PC-3 (cell line): ENCODE results near the gene MYL10.

Experiments
- EZH2 ChIP-seq: fragments of 300-600 bp; sonication (generic); IDR thresholded peaks from one replicate; pipeline ENCODE4 v1.6.1; 2017; ENCODE audit warnings: antibody characterized with exemption, mild to moderate bottlenecking, low read length; ENCODE audit not compliant: unreplicated experiment
- EZH2phosphoT487 ChIP-seq: fragments of 300-600 bp; sonication (generic); IDR thresholded peaks from 2 replicates; pipeline ENCODE4 v1.6.1; 2018; ENCODE audit warnings: mild to moderate bottlenecking, antibody characterized with exemption, low read length, borderline replicate concordance
- TF ChIP-seq, protein P1 (sequence below): fragments of 300-600 bp; sonication (generic); conservative IDR thresholded peaks from 2 replicates; pipeline ENCODE4 v1.5.1; 2017; ENCODE audit warnings: antibody characterized with exemption, low read depth, mild to moderate bottlenecking, low read length

DNA sequence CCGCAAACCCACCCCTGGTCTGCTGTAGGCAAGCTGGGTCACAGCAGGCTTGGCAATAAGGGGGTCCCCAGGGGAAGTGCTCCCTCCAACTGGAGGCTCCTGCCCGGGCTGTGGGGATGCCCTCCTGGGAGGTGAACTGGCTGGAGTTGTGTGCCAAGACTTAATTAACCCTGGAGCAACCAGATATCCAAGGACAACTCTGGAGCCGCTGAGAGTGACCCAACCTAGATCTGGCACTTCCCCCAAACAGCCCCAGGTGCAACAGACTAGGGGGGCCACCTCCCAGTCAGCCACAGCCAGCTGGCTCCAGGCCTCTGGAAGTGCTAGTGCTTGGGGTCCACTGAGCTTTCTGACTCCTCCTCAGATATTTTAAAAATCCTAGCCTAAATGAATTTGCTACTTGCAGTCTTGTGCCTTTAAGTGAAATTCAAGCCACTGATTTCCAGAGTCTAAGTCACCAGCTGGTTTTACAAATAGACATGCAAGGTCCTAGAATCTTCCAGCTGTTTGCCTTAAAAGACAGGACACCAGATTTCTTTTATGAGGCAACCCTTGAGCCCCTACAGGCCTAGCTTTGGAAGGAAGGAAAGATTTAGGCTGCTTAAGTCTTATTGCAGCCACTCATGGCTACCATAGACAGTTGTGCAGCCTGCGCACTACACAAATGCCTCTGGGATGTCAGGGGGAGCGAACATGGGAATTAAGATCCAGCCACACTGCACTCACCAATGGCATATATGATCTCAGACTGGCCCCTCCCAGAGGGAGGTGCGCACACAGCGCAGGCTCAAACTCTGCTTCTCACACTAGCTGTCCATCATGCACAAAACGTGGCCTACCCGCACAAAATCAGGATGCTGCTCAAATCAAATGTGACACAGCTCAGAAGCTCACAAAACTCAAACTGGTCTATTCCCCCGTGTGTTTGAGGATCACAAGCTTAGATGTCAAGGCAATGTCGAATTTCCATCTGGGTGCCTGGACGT is 42.6 kb upstream of the MYL10 start:
- TF ChIP-seq, protein P1, sequence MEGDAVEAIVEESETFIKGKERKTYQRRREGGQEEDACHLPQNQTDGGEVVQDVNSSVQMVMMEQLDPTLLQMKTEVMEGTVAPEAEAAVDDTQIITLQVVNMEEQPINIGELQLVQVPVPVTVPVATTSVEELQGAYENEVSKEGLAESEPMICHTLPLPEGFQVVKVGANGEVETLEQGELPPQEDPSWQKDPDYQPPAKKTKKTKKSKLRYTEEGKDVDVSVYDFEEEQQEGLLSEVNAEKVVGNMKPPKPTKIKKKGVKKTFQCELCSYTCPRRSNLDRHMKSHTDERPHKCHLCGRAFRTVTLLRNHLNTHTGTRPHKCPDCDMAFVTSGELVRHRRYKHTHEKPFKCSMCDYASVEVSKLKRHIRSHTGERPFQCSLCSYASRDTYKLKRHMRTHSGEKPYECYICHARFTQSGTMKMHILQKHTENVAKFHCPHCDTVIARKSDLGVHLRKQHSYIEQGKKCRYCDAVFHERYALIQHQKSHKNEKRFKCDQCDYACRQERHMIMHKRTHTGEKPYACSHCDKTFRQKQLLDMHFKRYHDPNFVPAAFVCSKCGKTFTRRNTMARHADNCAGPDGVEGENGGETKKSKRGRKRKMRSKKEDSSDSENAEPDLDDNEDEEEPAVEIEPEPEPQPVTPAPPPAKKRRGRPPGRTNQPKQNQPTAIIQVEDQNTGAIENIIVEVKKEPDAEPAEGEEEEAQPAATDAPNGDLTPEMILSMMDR: no peak
- TF ChIP-seq EZH2 (no peak), EZH2phosphoT487 (no peak)
